HTR-8/SVneo (cell line): ENCODE results near the gene PDE10A.
"Not testable (repeated sequence)": the region's sequence is repeated elsewhere in the genome, so short reads cannot be mapped to it uniquely, and the experiment has no call there.

Source experiments
- DNase-seq: peaks from one replicate; pipeline ENCODE4 v3.0.0; 2011; ENCODE audit warnings: low spot score, mixed read lengths; ENCODE audit not compliant: insufficient read length
- FAIRE-seq: peaks from 2 replicates; lab custom pipeline; 2011; peaks lifted over from hg19 to GRCh38; lab: Jason Lieb, UNC

Gene PDE10A

DNA sequence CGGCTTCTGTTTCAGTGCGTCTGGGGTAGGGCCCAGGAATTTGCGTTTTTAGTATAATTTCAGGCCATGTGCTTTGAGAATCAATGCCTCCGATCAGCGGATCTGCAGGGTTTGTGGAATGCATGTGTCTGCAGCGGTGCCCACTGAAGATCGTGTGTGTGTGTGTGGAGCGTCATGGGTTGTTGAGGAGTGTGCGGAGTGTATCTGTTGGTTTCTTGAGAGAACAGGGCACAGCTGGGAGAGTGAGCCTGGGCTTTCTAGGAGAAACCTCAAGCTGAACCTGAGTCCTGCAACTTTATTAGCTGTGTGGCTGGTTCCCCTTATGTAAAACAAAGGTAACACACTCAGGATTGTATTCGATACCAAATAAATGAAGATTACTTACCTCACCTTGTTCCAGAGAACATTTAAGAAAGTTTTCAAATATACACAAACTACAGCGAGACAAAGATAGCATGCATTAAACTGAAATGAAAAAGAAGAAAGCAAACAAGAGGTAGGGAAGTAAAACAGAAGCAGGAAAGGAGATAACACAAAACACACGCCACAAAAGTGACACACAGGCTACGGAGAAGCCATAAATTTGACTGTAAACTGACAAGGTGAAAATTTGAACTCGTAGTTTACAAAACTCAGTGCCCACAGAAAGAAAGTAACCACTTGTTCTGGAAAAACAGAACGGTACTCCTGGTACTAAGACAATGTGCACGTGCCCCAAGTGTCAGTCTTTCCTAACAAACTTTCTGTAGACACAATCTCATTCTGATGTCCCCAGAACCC lies 28.8 kb downstream of the PDE10A start:
- FAIRE-seq (no peak), DNase-seq (no peak)

DNA sequence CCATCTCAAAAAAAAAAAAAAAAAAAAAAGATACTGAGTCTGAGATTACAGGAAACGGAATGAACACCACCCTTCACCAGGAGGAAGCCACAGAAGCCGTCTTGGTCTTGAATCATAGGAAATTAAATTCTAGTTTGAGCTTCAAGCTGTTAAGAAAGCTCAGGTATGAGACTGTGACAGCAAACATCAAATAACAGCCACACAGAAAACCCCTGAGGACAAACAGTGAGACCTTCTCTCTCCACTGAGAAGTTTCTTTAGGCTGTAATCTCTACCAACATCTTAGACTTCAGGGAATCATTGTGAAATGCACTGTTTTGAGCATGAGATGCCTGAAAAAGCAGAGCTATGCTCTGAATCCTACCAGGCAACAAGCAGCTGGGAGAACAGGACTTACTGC lies 30.8 kb downstream of the PDE10A start:
- FAIRE-seq, result no peak

DNA sequence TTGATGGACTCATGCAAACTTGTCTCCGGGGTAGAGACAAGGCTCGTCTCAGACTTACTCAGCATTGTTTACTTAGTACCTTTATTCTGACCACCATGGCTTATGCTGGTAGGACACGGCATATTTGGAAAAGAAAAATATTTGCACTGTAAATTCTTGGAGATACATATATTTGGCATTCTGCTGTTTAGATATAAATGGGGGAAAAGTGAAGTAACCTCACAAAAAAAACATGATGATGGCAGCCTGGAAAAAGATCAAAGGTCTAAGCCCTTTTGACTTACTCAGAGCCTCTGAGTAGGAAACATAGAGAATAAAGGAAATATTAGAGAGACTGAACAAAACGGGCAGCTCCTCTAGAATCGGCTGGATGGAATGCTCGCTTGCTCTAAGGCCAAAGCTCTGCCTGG lies 32.5 kb downstream of the PDE10A start:
- DNase-seq (no peak), FAIRE-seq (no peak)

More for the DNA sequence above, 30.8 kb downstream of the PDE10A start:
- DNase-seq, result no peak

DNA sequence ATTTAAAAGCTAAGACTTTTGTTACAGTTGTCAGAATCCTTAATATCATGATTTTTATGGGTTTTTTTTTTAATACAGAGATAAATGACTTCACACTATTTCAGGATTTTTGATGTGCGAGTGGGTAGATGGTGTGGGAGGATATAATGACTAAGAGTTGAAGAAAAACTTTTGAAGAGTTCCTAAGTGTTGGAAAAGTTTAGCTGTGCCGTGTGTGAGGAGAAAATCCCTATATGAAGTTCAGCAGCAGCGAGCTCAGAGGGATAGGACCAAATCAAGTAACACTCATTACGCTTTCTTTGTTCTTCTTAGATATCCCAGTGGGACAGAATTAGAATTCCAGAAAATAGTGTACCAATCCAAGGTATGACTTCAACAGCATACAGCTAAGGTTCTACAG lies 34.1 kb downstream of the PDE10A start:
- no peak for DNase-seq
- FAIRE-seq, result no peak

DNA sequence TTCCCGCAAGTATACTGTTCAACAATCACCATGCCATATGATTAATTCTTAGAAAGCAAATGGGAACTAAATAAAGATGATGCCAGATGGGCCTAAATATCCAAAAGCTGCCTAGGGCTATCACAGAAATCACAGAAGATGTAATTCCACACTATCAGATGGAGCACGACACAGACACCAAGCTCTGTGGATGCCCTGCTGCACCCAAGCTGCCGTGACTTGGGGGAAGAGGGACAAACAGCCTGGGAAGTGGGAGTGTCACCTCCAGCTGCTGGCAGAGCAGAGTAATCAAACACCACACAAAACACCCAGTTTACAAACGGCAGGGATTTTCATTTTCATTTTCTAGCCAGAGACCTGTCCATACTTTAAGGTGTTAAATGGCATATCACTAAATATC lies 35.7 kb downstream of the PDE10A start:
- no peak for FAIRE-seq
- no peak for DNase-seq

- FAIRE-seq (no peak), DNase-seq (no peak)
Measured at GRCh38 chr6:165626711-165627110, 36.3 kb downstream of the PDE10A start.

DNA sequence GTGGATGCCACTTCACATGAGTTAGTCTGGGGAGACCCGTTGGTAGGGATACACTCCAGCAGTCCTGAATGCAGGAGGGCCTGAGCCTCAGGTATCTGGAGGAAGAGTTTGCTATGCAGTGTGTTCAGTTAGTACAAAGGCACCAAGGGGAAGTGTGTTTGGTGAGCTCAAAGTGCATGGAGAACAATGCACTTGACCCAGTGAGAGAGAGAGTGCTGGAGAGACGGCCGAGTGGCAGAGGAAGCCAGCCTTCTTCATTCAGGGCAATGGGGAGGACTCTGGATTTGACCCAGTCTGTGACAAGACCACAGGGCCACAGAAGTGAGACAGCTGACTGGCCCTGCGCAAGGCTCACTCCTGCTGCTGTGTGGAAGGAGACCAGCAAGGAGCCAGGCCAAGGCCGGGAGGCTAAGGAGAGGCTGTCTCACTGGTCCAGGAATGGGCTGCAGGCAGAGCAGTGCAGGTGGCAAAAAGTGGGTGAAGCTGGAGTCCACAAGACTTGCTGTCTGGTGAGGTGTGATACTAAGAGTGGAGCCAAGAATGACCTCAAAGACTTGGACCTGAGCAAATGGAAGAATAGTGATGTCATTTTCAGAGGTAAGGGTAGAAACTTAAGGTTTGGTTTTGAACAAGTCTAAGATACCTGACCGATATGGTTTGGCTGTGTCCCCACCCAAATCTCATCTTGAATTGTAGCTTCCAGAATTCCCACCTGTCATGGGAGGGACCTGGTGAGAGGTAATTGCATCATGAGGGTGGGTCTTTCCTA lies 38.0 kb downstream of the PDE10A start:
- no peak for DNase-seq
- FAIRE-seq, result no peak

DNA sequence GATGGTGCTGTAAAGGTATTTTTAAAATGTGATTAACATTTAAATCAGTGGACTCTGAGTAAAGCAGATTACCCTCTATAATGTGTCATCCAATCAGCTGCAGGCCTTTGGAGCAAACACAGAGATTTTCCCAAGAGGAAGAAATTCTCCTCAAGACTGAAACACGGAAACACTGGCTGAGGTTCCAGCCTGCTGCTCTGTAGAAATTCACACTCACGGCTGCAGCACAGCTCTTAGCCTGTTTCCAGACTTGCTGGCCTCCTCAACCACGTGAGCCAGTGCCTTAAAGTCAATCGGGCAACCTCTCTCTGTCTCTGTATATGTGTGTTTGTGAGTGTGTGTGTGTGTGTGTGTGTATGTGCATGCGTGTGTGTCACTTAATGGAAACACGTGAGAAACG lies 41.1 kb downstream of the PDE10A start:
- FAIRE-seq, result no peak
- DNase-seq, result no peak

DNA sequence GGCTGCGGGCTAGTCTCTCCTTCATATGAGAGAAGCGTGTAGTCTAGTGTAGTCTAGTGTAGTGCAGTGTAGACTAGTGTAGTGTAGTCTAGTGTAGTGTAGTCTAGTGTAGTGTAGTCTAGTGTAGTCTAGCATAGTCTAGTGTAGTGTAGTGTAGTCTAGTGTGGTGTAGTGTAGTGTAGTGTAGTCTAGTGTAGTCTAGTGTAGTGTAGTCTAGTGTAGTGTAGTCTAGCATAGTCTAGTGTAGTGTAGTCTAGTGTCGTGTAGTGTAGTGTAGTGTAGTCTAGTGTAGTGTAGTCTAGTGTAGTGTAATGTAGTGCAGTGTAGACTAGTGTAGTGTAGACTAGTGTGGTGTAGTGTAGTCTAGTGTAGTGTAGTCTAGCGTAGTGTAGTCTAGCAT lies 44.1 kb downstream of the PDE10A start:
- not testable (repeated sequence) for FAIRE-seq, DNase-seq

DNA sequence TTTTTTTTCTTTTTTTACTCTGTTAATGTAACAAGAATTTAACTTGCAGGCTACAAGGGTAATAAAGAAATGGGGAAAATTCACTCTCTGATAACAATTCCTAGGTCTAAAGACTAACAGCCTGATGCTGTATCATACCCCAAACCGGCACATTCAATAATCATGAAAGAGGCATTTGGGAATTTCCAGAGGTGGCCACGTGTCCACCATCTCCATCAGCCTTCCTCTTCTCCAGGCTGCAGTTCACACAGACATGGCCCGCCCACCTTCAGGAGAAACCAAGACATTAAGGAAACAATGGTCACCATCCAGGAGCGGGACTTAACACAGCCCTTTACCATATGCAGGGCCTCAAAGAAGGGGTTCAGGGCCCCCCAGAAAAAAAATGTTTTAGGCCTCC lies 44.8 kb downstream of the PDE10A start:
- FAIRE-seq (no peak), DNase-seq (no peak)

DNA sequence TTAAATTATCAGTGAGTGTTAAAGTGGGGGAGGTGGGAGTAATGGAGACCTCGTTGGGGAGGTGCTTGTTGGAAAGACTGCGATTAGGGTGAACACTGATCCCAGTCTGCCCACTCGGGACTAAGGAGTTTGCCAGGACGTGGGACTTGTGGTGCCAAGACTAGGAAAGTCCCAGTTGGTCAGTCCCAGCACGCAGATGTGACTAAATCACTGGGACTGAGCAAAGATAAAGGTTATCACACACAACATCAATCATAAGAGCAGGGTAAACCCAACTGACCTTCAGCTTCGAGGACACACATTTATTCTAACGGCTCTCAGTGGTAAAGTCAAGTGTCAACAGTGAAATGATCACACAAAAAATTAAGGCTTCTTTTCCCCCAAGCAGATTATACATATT lies 45.5 kb downstream of the PDE10A start:
- DNase-seq (no peak), FAIRE-seq (no peak)

DNA sequence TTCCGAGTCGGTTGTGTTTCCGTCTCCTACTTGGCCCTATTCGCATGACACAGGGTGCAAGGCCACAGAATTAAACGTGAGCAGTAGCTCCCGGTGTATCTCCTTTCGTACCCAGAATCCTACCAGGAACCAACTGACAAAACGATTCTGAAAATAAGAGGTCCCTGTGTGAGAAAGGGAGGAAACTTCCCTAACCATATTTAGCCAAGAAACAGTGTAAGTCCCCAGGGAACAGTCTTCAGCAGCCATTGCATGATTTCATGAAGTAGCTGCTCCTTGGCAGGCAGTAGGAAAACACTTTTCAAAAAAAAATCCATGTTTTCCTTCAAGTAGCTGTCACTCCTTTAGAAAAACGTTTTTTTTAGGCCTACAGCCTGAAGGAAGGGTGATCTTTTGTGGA lies 46.9 kb downstream of the PDE10A start:
- FAIRE-seq, result no peak
- no peak for DNase-seq

DNA sequence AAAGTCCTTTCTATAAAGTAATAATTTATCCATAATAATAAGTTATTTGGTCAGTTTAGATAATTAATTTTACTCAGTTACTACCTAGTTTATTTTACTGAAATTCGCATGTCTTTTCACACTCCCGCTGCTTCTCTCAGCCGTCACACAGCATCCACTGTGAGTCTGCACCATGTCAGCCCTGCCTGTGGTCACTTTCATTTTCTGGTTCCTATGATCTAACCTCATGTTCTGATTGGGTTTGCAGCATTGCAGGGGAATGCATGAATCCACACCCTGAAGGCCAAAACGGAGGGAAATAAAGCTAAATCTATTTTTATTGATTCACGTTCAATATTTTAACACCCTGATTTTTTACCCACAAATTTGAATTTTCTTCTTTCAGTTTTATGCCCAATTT lies 47.4 kb downstream of the PDE10A start:
- DNase-seq (no peak), FAIRE-seq (no peak)

DNA sequence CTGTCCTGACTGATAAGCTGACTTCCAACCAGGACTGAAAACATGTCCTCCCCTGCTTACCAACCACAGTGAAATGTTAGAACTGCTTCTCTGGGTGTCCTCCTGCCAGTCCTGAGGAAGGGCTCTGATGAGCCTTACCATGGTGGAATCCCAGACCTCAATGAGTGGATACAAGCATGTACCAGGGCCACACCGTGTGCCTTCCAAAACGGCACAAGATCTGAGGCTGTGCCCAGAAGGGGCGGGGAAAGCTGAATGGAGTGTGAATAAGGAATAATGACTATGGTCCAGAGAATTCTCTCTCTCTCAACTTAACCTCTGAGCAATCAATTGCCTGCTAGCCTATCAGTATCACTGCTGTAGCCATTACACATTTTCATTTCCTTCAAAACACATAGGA lies 51.7 kb downstream of the PDE10A start:
- FAIRE-seq (no peak), DNase-seq (no peak)

GRCh38 chr6:165608577-165608976 lies 54.5 kb downstream of the PDE10A start:
- DNase-seq, FAIRE-seq: not testable (repeated sequence)

DNA sequence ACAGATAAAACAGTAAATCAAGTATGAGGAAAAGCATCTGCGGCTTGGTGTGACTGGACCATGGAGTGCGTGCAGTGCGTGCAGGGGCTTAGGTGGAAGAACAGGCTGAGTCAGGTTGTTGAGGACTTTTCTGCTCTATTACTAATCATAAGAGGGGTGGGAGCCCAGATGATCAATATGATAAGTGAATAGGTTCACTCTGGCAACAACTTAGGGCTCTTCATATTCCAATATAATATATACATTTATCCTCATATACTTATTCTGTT lies 56.4 kb downstream of the PDE10A start:
- no peak for FAIRE-seq
- no peak for DNase-seq

DNA sequence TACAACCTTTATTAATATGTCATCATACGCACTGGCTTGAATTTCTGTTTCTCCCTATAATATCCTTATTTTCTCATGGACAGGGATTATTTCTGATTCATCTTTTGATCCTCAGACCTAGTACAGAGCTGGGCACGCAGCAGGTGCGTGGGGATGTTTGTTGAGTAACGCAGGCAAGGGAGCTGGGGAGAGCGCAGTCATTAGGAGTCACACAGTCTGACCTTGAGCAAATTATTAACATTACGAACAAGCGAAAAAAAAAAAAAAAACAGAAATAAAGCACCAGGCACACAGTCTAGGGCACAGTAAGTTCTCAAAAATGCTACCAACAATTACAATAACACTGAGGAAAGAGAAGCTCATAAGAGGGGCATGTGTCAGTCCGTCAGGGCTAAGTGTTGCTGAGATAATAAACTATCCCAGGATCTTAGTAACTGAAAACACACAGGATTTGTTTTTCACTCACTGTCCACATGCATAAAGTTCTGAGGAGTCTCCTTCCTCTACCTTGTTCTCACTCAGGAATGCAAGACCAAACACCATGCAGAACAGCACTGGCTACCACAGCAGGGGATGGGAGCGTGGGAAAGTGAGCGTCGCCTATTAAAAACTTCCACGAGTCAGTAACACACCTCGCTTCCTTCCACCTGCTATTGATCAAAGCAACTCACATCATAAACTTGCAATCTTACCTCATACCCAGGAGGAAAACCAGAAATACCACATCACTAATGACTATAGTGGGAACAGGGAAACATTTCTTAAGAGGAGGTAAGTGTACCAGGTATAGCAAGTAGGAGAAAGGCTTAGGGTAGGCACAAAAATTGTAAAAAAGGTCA lies 56.9 kb downstream of the PDE10A start:
- no peak for DNase-seq

DNA sequence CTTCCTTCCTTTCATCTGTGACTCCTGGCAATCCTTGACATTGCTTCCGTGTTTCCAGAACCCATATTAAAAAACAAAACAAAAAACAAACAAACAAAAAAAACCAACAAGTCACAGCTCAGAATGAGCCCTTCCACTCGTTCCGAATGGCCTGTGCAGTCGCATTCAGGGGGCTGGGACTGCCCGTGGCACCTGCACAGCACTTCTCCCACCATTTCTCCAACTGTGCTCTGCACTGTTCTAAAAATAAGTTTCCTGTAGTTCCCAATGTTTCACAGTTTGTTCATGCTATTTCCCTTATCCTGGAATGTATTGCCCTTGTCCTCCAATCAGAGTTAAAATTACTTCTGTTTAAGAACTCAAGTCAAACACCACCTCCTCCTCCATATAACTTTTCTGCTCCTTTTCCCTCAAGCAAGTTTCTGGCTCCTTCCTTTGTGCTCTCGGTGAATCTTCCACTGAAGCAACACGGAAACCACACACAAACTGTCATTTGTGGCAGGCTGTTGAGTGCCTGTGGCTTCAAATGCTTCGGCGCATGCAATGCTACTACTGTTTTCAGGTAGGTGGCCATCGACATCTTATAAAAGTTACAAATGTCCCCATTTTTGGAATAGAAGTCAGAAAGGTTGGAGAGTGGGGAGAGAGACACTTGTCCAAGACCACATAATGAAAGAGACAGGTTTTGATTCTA lies 57.7 kb downstream of the PDE10A start:
- FAIRE-seq, result no peak
- no peak for DNase-seq

More for the DNA sequence above, 56.9 kb downstream of the PDE10A start:
- FAIRE-seq, result no peak

- no peak for FAIRE-seq
- DNase-seq, result no peak
Measured at GRCh38 chr6:165602291-165602690, 60.8 kb downstream of the PDE10A start.

DNA sequence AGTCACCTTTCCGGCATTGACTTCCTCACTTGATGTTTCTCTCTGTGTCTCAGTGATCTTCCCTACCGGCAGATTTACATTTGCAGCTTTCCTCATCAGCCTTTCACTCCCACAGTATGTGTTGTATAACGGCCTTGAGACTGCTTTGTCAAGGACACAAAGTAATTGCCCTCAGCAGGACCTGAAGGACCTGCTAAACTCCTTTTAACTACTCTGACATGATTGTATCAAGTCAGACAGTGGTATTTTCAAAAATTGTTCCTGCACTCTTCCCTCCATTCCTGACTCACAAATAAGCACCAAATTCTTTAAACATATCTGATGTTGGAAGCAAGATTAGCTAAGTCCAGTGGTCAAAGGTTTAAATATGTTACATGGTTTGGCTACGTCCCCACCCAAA lies 62.4 kb downstream of the PDE10A start:
- FAIRE-seq, result no peak

More for the DNA sequence above, 62.4 kb downstream of the PDE10A start:
- no peak for DNase-seq
